HG02981 (cell line): ENCODE results near the gene ERN1.

Source experiments
- ATAC-seq: cut with Tn5 transposase; IDR thresholded peaks from one replicate; pipeline ENCODE4 v1.9.1; 2021; ENCODE audit warnings: mild to moderate bottlenecking, moderate library complexity; ENCODE audit not compliant: unreplicated experiment

ERN1 gene

DNA sequence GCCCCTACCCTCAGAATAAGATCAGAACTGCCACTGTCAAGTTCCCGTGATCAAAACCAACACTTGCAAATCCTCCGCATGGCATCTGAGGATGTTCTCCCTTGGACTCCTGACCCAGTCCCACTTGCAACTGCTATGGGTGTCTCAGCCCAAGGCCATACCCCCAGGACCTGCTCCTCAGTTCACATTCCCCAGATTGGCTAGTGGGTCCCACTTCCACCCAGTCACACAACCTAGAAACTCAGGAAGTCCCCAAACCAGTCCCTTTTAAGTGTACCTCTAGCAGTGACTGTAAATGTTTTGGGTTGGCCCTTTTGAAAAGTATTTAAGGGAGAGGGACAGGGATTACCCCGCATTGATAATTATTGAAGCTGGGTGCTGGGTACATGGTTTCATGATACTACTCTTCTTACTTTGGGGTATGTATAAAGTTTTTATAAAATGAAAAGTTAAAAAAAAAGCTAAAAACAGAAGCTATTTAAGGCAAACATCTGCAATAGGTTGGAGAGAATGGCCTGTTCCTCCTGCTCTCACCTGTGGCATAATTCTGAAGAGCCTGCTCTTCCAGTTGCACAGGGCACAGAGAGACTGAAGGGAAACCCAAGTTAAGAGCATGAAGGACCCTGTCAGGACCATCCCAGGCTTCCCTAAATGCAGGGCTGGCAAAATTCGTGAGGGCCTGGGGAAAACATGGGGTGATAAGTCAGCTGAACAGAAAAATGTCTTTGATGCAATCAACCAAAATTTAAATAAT lies 42.5 kb downstream of the ERN1 start:
- ATAC-seq = no peak

DNA sequence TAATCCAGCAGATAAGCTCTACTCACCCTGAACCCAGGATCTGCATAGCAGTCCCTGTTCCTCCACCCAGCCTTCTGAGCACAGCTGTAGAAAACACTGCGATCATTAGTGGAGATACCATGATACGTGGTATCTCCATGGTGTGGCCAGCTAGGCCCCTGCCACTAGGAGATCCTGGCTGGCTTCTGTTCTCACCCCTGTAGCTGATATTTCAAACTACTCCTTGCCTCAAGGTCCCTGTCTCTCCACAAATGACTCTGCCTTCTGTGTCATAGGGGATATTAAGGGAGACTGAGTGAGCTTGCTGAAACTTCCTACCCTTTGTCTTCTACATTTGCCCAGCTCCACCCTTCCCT lies 44.3 kb downstream of the ERN1 start:
- ATAC-seq = no peak

DNA sequence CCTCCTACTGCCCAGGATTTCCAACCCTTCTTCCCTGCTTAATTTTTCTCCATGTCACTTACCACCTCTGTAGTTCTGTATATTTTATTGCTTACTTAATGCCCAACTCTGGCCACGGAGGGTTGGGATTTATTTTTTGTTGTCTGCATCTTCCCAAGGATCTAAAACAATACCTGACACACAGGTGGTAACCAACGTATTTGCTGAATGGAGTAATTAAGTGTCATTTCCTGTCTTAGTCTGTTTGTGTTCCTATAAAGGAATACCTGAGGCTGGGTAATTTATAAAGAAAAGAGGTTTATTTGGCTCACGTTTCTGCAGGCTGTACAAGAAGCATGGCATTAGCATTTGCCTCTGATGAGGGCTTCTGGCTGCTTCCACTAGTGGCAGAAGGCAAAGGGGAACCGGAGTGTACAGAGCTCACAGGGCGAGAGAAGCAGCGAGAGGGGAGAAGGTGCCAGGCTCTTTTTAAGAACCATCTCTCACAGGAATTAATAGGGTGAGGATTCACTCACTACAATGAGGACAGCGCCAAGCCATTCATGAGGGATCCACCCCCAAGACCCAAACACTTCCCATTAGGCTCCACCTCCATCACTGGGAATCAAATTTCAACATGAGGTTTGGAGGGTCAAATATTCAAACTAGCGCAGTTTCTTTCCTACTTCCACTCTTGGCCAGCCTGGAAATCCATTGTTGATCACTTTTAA lies 44.8 kb downstream of the ERN1 start:
- no peak for ATAC-seq

- no peak for ATAC-seq
Observed at GRCh38 chr17:64084086-64084939, 45.6 kb downstream of the ERN1 start.

- ATAC-seq = no peak
Observed at GRCh38 chr17:64083563-64084085, 46.3 kb downstream of the ERN1 start.

- no peak for ATAC-seq
Observed at GRCh38 chr17:64083093-64083492, 46.9 kb downstream of the ERN1 start.

DNA sequence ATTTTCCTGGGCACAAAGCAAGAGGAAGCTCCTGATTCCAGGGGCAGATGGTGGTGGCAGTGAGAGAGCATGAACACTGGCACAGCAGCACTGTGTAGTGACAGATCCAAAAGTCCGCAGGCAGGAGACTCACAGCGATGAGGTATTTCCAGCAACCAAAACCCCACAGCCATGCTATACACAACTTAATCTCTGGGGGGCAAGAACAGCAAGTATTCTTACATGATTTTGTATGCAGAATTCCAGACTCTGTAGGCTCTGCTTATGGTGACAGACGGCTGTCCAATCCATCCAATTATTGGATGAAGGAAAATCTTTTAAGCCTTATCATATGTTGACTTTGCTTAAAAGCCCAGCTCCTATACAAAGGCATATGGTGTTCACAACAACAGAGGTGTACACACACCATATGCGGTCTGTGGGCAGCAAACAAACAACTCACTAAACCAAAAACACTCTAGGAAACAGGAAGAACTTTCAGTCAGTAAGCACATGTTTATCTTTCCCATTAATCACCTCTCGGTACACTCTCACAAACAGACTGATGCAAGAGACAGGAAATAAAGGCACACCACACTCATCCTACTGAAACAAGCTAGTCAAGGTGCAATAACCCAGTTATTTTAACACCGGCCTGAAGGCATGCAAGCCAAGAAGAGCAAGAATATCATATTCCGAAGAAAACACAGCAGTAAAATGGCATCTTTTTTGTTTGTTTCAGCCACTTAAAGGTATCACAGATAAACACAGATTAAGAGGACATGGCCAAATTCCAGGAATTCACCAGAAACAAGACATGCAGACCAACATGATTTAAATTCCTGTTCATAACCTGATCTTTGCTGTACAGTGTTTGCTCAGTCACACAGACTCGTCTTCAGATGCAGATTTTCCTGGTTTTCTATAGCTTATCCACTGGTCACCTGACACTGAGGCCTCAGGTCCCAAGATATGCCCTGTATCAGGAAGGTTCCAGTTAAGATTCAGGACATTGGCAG lies 47.8 kb downstream of the ERN1 start:
- ATAC-seq = no peak

GRCh38 chr17:64080174-64080618 lies 49.7 kb downstream of the ERN1 start:
- no peak for ATAC-seq

DNA sequence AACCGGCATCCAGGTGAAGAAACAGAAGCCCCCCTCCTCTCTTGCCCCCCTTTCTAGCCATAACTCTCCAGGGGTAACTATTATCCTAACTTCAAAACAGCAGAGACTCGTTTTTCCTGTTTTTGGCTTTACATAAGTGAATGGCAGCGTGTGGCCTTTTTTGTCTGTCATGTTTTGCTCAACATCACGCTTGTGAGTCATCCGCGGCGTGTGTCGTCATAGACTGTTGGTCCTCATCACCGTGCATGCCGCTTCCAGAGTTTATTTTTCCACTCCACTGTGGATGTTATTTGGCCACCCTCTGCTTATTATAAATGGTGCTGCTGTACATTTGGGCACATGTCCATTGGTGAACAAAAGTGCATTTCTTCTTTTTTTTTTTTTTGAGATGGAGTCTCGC lies 52.6 kb downstream of the ERN1 start:
- no peak for ATAC-seq

- ATAC-seq = no peak
Observed at GRCh38 chr17:64075913-64076312, 54.0 kb downstream of the ERN1 start.

GRCh38 chr17:64074704-64075426 lies 55.1 kb downstream of the ERN1 start:
- peak; percentile 29 for ATAC-seq

GRCh38 chr17:64073771-64074703 lies 55.9 kb downstream of the ERN1 start:
- peak; percentile 76 for ATAC-seq

GRCh38 chr17:64071111-64071510 lies 58.8 kb downstream of the ERN1 start:
- no peak for ATAC-seq

- ATAC-seq = no peak
Observed at GRCh38 chr17:64070213-64070612, 59.7 kb downstream of the ERN1 start.

DNA sequence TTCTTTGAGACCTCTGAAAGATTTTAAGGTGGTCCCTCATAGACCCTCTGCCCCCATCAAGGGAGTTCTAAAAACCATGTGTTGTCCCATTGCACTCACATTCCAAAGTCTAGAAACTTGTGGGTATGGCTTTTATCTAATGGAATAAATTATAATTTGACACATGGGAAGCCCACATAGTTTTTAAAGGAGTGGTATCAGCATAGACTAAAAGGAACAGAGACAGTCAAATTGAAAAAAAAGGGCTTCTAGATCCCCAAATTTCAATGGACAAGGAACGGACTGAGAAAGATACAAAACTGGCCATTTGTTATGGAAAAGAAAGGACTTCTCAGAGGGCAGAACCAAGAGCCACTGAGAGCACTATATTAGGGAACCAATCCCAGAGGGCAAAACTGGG lies 60.8 kb downstream of the ERN1 start:
- no peak for ATAC-seq

DNA sequence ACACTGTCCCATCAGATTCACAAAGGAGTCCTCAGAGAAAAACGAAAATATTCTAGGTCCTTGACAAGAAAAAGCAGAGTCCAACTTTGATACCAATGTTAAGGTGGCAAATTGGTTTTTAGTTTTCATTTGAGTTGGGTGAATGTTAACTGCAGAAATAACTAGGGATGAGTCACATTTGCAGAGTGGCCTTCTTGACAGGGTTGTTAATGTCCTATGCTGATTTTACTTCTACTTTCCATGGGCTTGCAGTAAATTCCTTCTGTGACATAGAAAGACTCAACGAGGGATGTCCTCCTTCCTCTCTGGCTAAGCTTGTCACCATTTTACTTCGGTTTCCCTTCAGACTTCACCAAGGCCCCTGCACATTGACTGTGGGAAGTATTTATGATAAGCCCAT lies 62.3 kb downstream of the ERN1 start:
- ATAC-seq = no peak

DNA sequence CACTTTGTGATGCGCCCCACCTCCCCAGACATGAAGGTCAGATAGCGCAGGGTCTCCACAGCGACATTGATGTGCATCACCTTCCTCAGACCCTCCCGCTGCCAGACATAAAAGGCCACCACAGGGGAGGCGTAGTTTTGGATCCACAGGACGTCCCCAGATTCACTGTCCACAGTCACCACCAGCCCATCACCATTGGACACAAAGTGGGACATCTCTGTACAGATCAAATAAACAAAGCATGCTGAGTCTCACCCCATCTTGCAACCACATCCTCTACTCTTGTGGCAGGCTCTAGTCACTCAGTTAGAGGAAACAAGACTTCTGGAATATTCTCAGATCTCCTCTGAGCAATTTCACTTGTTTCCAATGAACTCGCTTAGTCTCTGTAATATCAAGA lies 63.2 kb downstream of the ERN1 start:
- no peak for ATAC-seq

DNA sequence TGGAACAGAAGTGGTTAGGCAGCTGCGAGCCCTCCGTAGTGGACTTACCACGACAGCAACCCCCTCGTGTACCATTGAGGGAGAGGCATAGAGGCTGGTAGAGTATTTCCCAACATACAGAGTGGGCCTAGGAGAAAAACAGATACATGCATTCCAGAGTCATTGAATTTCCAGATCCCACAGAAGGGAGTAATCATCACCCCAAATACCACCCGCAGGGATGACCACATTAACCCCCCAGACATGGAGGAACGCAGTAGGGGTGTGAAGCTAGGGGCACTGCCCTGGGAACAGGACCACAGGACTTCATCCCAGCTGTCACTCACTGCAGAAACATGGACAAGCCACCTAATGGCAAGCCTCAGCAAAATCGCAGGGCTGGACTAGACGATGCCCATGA lies 64.8 kb downstream of the ERN1 start:
- ATAC-seq = no peak
